Measurements from ENCODE around the gene DSP.

The DSP gene

GRCh38 chr6:7542874-7543624 lies 1.6 kb downstream of the DSP start:
- H3K4me1 ChIP-seq: peaks cover 14 to 25% (median 21%) of the 10 kb centered on the region in 10 experiments; a peak in 19 of 20 replicates
- H3K9me3 ChIP-seq (replicated peaks in 1 of 11): no peaks in the 10 kb centered on the region; a peak in 1 of 22 replicates
- peak overlapping the region; percentile 53 to 74 (median 62) for H3K4me3 ChIP-seq
- H3K4me2 ChIP-seq: peak overlapping the region; percentile 79 to 100 (median 97)
- no peak for TF ChIP-seq Cebpa-rat (IDR thresholded peaks at IDR 0.05)
- peak overlapping the region in 4 of 11 experiments; percentile 28 to 58 (median 50); a peak in 4 of 22 replicates for H3K9ac ChIP-seq
- H4K20me1 ChIP-seq: peaks cover 0 to 47% (median 17%) of the 10 kb centered on the region in 11 experiments; a peak in 17 of 22 replicates
- peaks cover 80 to 99% (median 95%) of the 10 kb centered on the region in 11 experiments for H3K27me3 ChIP-seq
- no peaks in the 10 kb centered on the region for H3K36me3 ChIP-seq
- no peak overlapping the region for H3K27ac ChIP-seq

- H3K36me3 ChIP-seq: no peaks in the 10 kb centered on the region
- peaks cover 0 to 47% (median 17%) of the 10 kb centered on the region in 11 experiments; a peak in 17 of 22 replicates for H4K20me1 ChIP-seq
- no peaks in the 10 kb centered on the region; a peak in 1 of 22 replicates for H3K9me3 ChIP-seq (replicated peaks in 1 of 11)
- no peak overlapping the region for H3K4me3 ChIP-seq
- no peak overlapping the region for H3K9ac ChIP-seq
- no peak overlapping the region for H3K4me2 ChIP-seq
- no peak overlapping the region for H3K27ac ChIP-seq
- TF ChIP-seq Cebpa-rat (IDR thresholded peaks at IDR 0.05): no peak
- H3K27me3 ChIP-seq: peaks cover 72 to 99% (median 90%) of the 10 kb centered on the region in 11 experiments
- peaks cover 14 to 25% (median 21%) of the 10 kb centered on the region in 10 experiments; a peak in 19 of 20 replicates for H3K4me1 ChIP-seq
Measured at GRCh38 chr6:7543789-7544424, 2.4 kb downstream of the DSP start.

- Histone ChIP-seq H3K4me2 (no peak overlapping the region), H3K27me3 (peaks cover 65 to 93% (median 84%) of the 10 kb centered on the region in 11 experiments), H3K4me3 (no peak overlapping the region), H4K20me1 (peaks cover 0 to 47% (median 17%) of the 10 kb centered on the region in 11 experiments; a peak in 17 of 22 replicates), H3K9me3 (replicated peaks in 1 of 11) (no peaks in the 10 kb centered on the region; a peak in 1 of 22 replicates), H3K27ac (no peak overlapping the region), H3K9ac (no peak overlapping the region), H3K36me3 (no peaks in the 10 kb centered on the region), H3K4me1 (peaks cover 14 to 25% (median 21%) of the 10 kb centered on the region in 10 experiments; a peak in 19 of 20 replicates)
- TF ChIP-seq Cebpa-rat (IDR thresholded peaks at IDR 0.05): no peak
Measured at GRCh38 chr6:7544597-7544996, 3.1 kb downstream of the DSP start.

GRCh38 chr6:7545316-7546019 lies 4.0 kb downstream of the DSP start:
- Histone ChIP-seq H3K27ac (no peak overlapping the region), H3K4me2 (no peak overlapping the region), H3K36me3 (no peaks in the 10 kb centered on the region), H3K27me3 (peaks cover 56 to 84% (median 75%) of the 10 kb centered on the region in 11 experiments), H3K4me1 (peaks cover 13 to 25% (median 21%) of the 10 kb centered on the region in 10 experiments; a peak in 19 of 20 replicates), H4K20me1 (peaks cover 0 to 45% (median 17%) of the 10 kb centered on the region in 11 experiments; a peak in 17 of 22 replicates), H3K4me3 (no peak overlapping the region), H3K9ac (no peak overlapping the region), H3K9me3 (replicated peaks in 1 of 11) (no peaks in the 10 kb centered on the region; a peak in 1 of 22 replicates)
- no peak for TF ChIP-seq Cebpa-rat (IDR thresholded peaks at IDR 0.05)

GRCh38 chr6:7546020-7546369 lies 4.5 kb downstream of the DSP start:
- Histone ChIP-seq H3K27me3 (peaks cover 51 to 79% (median 70%) of the 10 kb centered on the region in 11 experiments), H4K20me1 (peaks cover 0 to 40% (median 17%) of the 10 kb centered on the region in 11 experiments; a peak in 17 of 22 replicates), H3K9me3 (replicated peaks in 1 of 11) (no peaks in the 10 kb centered on the region), H3K4me1 (peaks cover 7 to 20% (median 16%) of the 10 kb centered on the region in 10 experiments; a peak in 19 of 20 replicates), H3K27ac (no peak overlapping the region), H3K4me2 (no peak overlapping the region), H3K36me3 (no peaks in the 10 kb centered on the region), H3K9ac (no peak overlapping the region), H3K4me3 (no peak overlapping the region)
- TF ChIP-seq Cebpa-rat (IDR thresholded peaks at IDR 0.05): no peak

- H3K36me3 ChIP-seq: no peaks in the 10 kb centered on the region
- H3K4me1 ChIP-seq: peaks cover 6 to 16% (median 12%) of the 10 kb centered on the region in 10 experiments; a peak in 17 of 20 replicates
- H3K4me3 ChIP-seq: no peak overlapping the region
- no peak overlapping the region for H3K27ac ChIP-seq
- H4K20me1 ChIP-seq: peaks cover 0 to 36% (median 15%) of the 10 kb centered on the region in 11 experiments; a peak in 17 of 22 replicates
- no peaks in the 10 kb centered on the region for H3K9me3 ChIP-seq (replicated peaks in 1 of 11)
- H3K4me2 ChIP-seq: no peak overlapping the region
- TF ChIP-seq Cebpa-rat (IDR thresholded peaks at IDR 0.05): no peak
- no peak overlapping the region for H3K9ac ChIP-seq
- H3K27me3 ChIP-seq: peaks cover 47 to 75% (median 66%) of the 10 kb centered on the region in 11 experiments
Measured at GRCh38 chr6:7546383-7546782, 4.9 kb downstream of the DSP start.

- Histone ChIP-seq H3K9me3 (replicated peaks in 1 of 11) (no peaks in the 10 kb centered on the region), H4K20me1 (peaks cover 0 to 31% (median 10%) of the 10 kb centered on the region in 11 experiments; a peak in 17 of 22 replicates), H3K27me3 (peaks cover 42 to 70% (median 61%) of the 10 kb centered on the region in 11 experiments), H3K9ac (no peak overlapping the region), H3K27ac (no peak overlapping the region), H3K4me3 (no peak overlapping the region), H3K36me3 (no peaks in the 10 kb centered on the region), H3K4me2 (no peak overlapping the region), H3K4me1 (peaks cover 3 to 11% (median 8%) of the 10 kb centered on the region in 10 experiments; a peak in 16 of 20 replicates)
- no peak for TF ChIP-seq Cebpa-rat (IDR thresholded peaks at IDR 0.05)
Measured at GRCh38 chr6:7546896-7547295, 5.4 kb downstream of the DSP start.

GRCh38 chr6:7547315-7547714 lies 5.8 kb downstream of the DSP start:
- Histone ChIP-seq H3K4me2 (no peak overlapping the region), H3K36me3 (no peaks in the 10 kb centered on the region), H4K20me1 (peaks cover 0 to 26% (median 6%) of the 10 kb centered on the region in 11 experiments; a peak in 15 of 22 replicates), H3K9me3 (replicated peaks in 1 of 11) (no peaks in the 10 kb centered on the region), H3K9ac (no peak overlapping the region), H3K27ac (no peak overlapping the region), H3K27me3 (peaks cover 38 to 65% (median 56%) of the 10 kb centered on the region in 11 experiments), H3K4me1 (peaks cover 0 to 7% (median 3%) of the 10 kb centered on the region in 10 experiments; a peak in 15 of 20 replicates), H3K4me3 (no peak overlapping the region)
- TF ChIP-seq Cebpa-rat (IDR thresholded peaks at IDR 0.05): no peak
